GM12878 (cell line): ENCODE results near the gene AP1S3. TPM values are rescaled to one million over a fixed set of nuclear protein-coding genes. Genes with fewer than 3 reads are reported as not detected.

ENCODE experiments used
- ATAC-seq: fragments of 200-7000 bp; cut with Tn5 transposase; 3 replicates; pipeline ENCODE4 v1.9.1; 2020; ENCODE audit warnings: mild to moderate bottlenecking, moderate library complexity
- BruUV-seq: library from RNA; stranded (reverse); fragments of 400-500 nt; replicated peaks from 2 replicates; lab custom pipeline; 2021; lab: Mats Ljungman, UMichigan
- CTCF ChIA-PET: fragments of 300-600 bp; sonication (Branson Sonifier 250); formaldehyde crosslinking; extraction: SDS; loops from one replicate; lab custom pipeline; 2021; ENCODE audit warnings: inconsistent platforms; lab: Yijun Ruan, JAX
- POLR2A ChIA-PET: fragments of 350-600 bp; formaldehyde crosslinking; extraction: SDS; loops from one replicate; lab custom pipeline; 2021; ENCODE audit warnings: inconsistent platforms; lab: Charles Lee
- RAD21 ChIA-PET: fragments of 300-600 bp; sonication (Branson Sonifier 250); formaldehyde crosslinking; loops from one replicate; lab custom pipeline; 2023; ENCODE audit warnings: antibody characterized with exemption; ENCODE audit not compliant: unreplicated experiment; lab: Charles Lee
- SMC1A ChIA-PET: fragments of 300-600 bp; sonication (Branson Sonifier 250); formaldehyde crosslinking; loops from one replicate; lab custom pipeline; 2023; ENCODE audit not compliant: unreplicated experiment, uncharacterized antibody; lab: Charles Lee
- DNase-seq: peaks from one replicate; pipeline ENCODE4 v3.0.0-alpha.2; 2011; ENCODE audit warnings: low read depth, low spot score
- FAIRE-seq: peaks from 3 replicates; lab custom pipeline; 2011; peaks lifted over from hg19 to GRCh38; lab: Jason Lieb, UNC
- H2AFZ ChIP-seq: 2 replicates; pipeline ENCODE4 v1.6.0; 2011; ENCODE audit warnings: low read depth, low read length, control low read depth; ENCODE audit not compliant: control insufficient read depth
- H3K27ac ChIP-seq: 2 replicates; pipeline ENCODE4 v1.5.1; 2011; ENCODE audit warnings: control low read depth; ENCODE audit not compliant: control insufficient read depth, insufficient read depth
- H3K27me3 ChIP-seq, 2 experiments: replicated peaks in 1 of 2; 2 replicates each; pipeline versions ENCODE4 v1.6.0 to v1.6.1; 2011; ENCODE audit warnings: low read length in 1 of 2; ENCODE audit not compliant: control insufficient read depth in 2 of 2, insufficient read depth in 2 of 2
- H3K36me3 ChIP-seq, 2 experiments: 2 replicates each; pipeline ENCODE4 v1.5.1; 2011; ENCODE audit warnings: low read length in 1 of 2; ENCODE audit not compliant: control insufficient read depth in 2 of 2, insufficient read depth in 2 of 2
- H3K4me1 ChIP-seq: 2 replicates; pipeline ENCODE4 v1.6.1; 2011; ENCODE audit warnings: mild to moderate bottlenecking, low read length, moderate library complexity, mixed read lengths; ENCODE audit not compliant: control insufficient read depth, insufficient read depth
- H3K4me2 ChIP-seq: 2 replicates; pipeline ENCODE4 v1.6.0; 2011; ENCODE audit warnings: control low read depth; ENCODE audit not compliant: control insufficient read depth, insufficient read depth
- H3K4me3 ChIP-seq: fragments of 200-600 bp; sonication (generic); 2 replicates; pipeline ENCODE4 v1.5.1; 2016
- H3K79me2 ChIP-seq: 2 replicates; pipeline ENCODE4 v1.6.0; 2011; ENCODE audit warnings: low read length; ENCODE audit not compliant: control insufficient read depth, insufficient read depth
- H3K9ac ChIP-seq: 2 replicates; pipeline ENCODE4 v1.8.0; 2011; ENCODE audit warnings: low read length, control low read depth, mixed read lengths; ENCODE audit not compliant: control insufficient read depth, insufficient read depth
- H3K9me3 ChIP-seq: replicated peaks from 3 replicates; pipeline ENCODE4 v1.5.1; 2011; ENCODE audit warnings: mild to moderate bottlenecking, low read length; ENCODE audit not compliant: control insufficient read depth, insufficient read depth
- H4K20me1 ChIP-seq: 2 replicates; pipeline ENCODE4 v1.6.0; 2011; ENCODE audit not compliant: control insufficient read depth, insufficient read depth
- CREM ChIP-seq: IDR thresholded peaks from 2 replicates; pipeline ENCODE4 v1.6.1; 2014; ENCODE audit warnings: antibody characterized with exemption, low read depth
- DPF2 ChIP-seq: fragments of 450-650 bp; IDR thresholded peaks from 2 replicates; pipeline ENCODE4 v1.6.1; 2017; ENCODE audit warnings: mild to moderate bottlenecking
- E2F8 ChIP-seq: fragments of 450-650 bp; IDR thresholded peaks from 2 replicates; pipeline ENCODE4 v1.6.1; 2018; ENCODE audit warnings: mild to moderate bottlenecking, low read depth, moderate library complexity; ENCODE audit not compliant: partially characterized antibody
- ESRRA ChIP-seq: IDR thresholded peaks from 2 replicates; pipeline ENCODE4 v1.6.1; 2012; ENCODE audit warnings: mild to moderate bottlenecking, low read length, improper control_type of control experiment
- HDGF ChIP-seq: fragments of 450-650 bp; IDR thresholded peaks from 2 replicates; pipeline ENCODE4 v1.6.1; 2016; ENCODE audit warnings: antibody characterized with exemption
- LARP7 ChIP-seq: fragments of 450-650 bp; IDR thresholded peaks from 2 replicates; pipeline ENCODE4 v1.6.1; 2017; ENCODE audit warnings: mild to moderate bottlenecking
- POU2F2 ChIP-seq: IDR thresholded peaks from 3 replicates; pipeline ENCODE4 v1.6.1; 2011; ENCODE audit warnings: low read depth, mild to moderate bottlenecking, low read length, borderline replicate concordance
- RCOR1 ChIP-seq: conservative IDR thresholded peaks from 2 replicates; pipeline ENCODE4 v1.6.1; 2012; ENCODE audit warnings: low read depth, low read length, improper control_type of control experiment
- REST ChIP-seq: IDR thresholded peaks from 2 replicates; pipeline ENCODE4 v1.6.1; 2012; ENCODE audit warnings: mild to moderate bottlenecking, low read depth, low read length
- TAF1 ChIP-seq: IDR thresholded peaks from 2 replicates; pipeline ENCODE4 v1.6.1; 2011; ENCODE audit warnings: mild to moderate bottlenecking, low read depth, low read length, borderline replicate concordance
- USF1 ChIP-seq: IDR thresholded peaks from 2 replicates; pipeline ENCODE4 v1.6.1; 2011; ENCODE audit warnings: borderline replicate concordance, low read depth, mild to moderate bottlenecking, moderate library complexity, mixed read lengths, low read length; ENCODE audit not compliant: insufficient read depth; ENCODE audit errors: extremely low read length
- WRNIP1 ChIP-seq: IDR thresholded peaks from 2 replicates; pipeline ENCODE4 v1.6.1; 2011; ENCODE audit warnings: low read depth, low read length, improper control_type of control experiment, borderline replicate concordance
- ZNF687 ChIP-seq: fragments of 450-650 bp; IDR thresholded peaks from 2 replicates; pipeline ENCODE4 v1.6.1; 2017; ENCODE audit warnings: mild to moderate bottlenecking, moderate library complexity
- WGBS: methylation state at CpG from one replicate; pipeline ENCODE4 v1.1.6; 2016; ENCODE audit warnings: low lambda C conversion rate; ENCODE audit not compliant: insufficient replicate concordance, insufficient coverage; ENCODE audit errors: missing lambda C conversion rate; 5-methylcytosine and 5-hydroxymethylcytosine counted together
- in situ Hi-C: fragments of 300-500 bp; cut with MboI; formaldehyde crosslinking; loops from 9 replicates; pipeline ENCODE4 v1.14.3; 2018; ENCODE audit warnings: mixed read lengths
- intact Hi-C: fragments of 100-400 bp; cut with micrococcal nuclease; formaldehyde crosslinking; loops from one replicate; pipeline ENCODE4 v1.14.2; 2022; ENCODE audit not compliant: unreplicated experiment
- polyA plus RNA-seq, 11 experiments: library from polyadenylated mRNA; depleted of rRNA in 4 of 11; unstranded in 6 of 11; stranded (reverse) in 5 of 11; fragments of >200 nt; fragmentation: Nextera tagmentation in 4 of 11; fragmentation: Illumina TruSeq in 1 of 11; extraction: Ambion mirVana in 4 of 11; extraction: Trizol in 1 of 11; gene quantifications; 1 replicate in 1 of 11; 2 replicates in 10 of 11; pipeline versions ENCODE4 v1.2.1 to v1.2.3, GENCODE V29; 2011 to 2016; ENCODE audit warnings: inconsistent platforms in 2 of 11, missing spikeins in 2 of 11, low read depth in 1 of 11
- total RNA-seq, 4 experiments: library from RNA; depleted of rRNA in 3 of 4; stranded (reverse); fragments of >200 nt in 3 of 4; fragmentation: Illumina TruSeq in 1 of 4; extraction: Trizol in 1 of 4; gene quantifications; 2 replicates each; pipeline versions ENCODE4 v1.2.1 to v1.2.3, GENCODE V29; 2013 to 2021

AP1S3 gene
- total and polyA plus RNA-seq, 10 of the 15 experiments (the other 5 are each of a cell fraction or from before 2014, with no cell fraction given) = 2.6 to 14.3 (median 9.2) TPM

- no peak overlapping the region for H3K9ac ChIP-seq
- intact Hi-C loops (no loop called here), in situ Hi-C loops (no loop called here)
- H4K20me1 ChIP-seq = no peaks in the 10 kb centered on the region
- ChIA-PET CTCF (no interaction called here), RAD21 (no interaction called here), POLR2A (interaction anchor here (1.3 kb wide), 1 partner anchor 14 kb away, joined by 5 read pairs; no protein-coding TSS in a partner anchor), SMC1A (interaction anchor here (1.4 kb wide), 1 partner anchor 11 kb away, joined by 5 read pairs; no protein-coding TSS in a partner anchor)
- H3K79me2 ChIP-seq = no peaks in the 10 kb centered on the region
- ATAC-seq (no peak), FAIRE-seq (no peak), DNase-seq (no peak)
- 95% methylated on average over 3 of the region's 3 CpGs for WGBS
- no peaks in the 10 kb centered on the region; a peak in 1 of 4 replicates for H3K36me3 ChIP-seq
- H3K4me2 ChIP-seq = no peak overlapping the region
- no peak overlapping the region for H2AFZ ChIP-seq
- H3K9me3 ChIP-seq = peaks cover 12% of the 10 kb centered on the region; the same call in 2 of the 3 replicates
- H3K4me1 ChIP-seq = peaks cover 9% of the 10 kb centered on the region
- H3K4me3 ChIP-seq = no peak overlapping the region
- H3K27ac ChIP-seq = no peak overlapping the region
- BruUV-seq = no TSS peak
- no peaks in the 10 kb centered on the region for H3K27me3 ChIP-seq
- TF ChIP-seq POU2F2 (no peak), WRNIP1 (no peak), HDGF (no peak), DPF2 (no peak), CREM (no peak), E2F8 (no peak), RCOR1 (no peak), TAF1 (no peak), LARP7 (no peak), REST (no peak), ESRRA (no peak), ZNF687 (no peak), USF1 (no peak)
These were observed 15.0 kb upstream of the AP1S3 start for GRCh38 chr2:223852281-223852795.
